NCI-H2107 (cell line): ENCODE results near the gene WDR5.
"Not testable (repeated sequence)": the region's sequence is repeated elsewhere in the genome, so short reads cannot be mapped to it uniquely, and the experiment has no call there.

ENCODE experiments used
- DNase-seq: peaks from one replicate; lab custom pipeline; 2025; lab: John Stamatoyannopoulos, UW

WDR5 gene

DNA sequence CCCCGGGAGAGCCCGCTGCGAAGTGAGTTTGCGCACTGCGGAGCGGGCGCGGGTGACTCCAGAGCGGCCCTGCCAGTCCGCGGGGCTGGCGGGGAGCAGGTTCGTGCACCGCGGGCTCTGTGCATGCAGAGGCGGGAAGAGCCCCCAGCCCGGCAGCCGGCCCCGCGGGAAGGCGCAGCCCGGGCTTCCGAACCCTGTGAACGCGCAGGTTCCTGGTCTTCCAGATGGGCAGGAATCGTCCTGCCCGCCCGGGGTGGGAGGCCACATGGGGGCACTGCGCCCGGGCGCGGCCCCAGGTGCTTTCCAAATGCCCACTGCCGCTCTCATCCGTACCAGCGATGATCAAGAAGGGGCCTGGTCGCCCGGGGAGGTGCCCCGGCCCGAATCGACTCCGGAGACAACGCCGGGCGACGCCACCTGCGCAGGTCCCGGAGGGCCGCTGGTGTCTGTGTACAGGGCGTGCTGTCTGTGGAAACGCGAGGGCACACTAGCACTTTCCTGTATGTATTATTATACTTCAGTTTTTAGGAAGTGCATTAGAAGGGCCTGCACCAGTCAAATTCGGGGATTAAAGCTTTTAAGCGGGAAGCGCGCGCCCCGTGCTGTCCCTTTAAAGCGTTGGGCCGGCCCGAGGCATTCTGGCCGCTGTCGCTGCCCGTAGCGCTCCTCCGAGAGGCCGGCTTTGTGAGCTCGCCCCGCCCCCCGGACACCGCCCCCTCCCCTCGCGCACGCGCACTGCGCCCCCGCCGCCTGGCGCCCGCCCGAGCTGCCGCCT is at the start of gene WDR5:
TSS of gene WDR5 (plus strand) at position 740 of the 775 bp plus-strand sequence. CDS start 3,796 bp downstream, outside the sequence.
- DNase-seq, result peak; percentile 81

DNA sequence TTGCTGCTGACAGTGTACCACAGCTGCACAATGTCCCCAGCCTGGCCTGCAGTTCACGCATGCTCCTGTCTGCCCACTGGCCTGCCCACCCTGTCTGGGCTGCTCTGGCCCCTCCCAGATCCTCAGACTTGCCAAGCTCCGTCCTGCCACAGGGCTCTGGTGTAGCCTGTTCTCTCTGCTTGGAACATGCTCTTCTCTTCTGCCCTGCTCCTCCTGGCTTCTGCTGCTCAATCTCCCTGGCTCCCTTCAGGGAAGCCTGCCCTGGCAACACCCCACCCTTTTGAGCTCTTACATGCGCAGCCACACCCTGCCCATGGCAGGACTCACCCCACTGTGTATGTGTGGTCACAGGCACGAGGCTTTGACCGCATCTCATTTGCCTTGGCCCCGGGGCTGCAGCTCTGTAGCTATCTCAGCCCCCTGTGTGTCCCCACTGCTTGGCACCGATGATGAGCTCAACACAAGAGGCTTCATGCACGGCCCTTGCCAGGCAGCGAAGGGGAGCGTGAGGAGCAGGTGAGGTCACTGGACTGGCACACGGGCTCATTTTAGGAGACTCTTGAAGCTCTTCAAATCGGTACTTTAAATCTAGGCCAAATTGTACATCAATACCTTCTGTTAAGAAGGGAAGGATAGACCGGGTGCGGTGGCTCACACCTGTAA is 47.7 kb upstream of the WDR5 start:
- DNase-seq, result no peak

- no peak for DNase-seq
Observed at GRCh38 chr9:134089972-134090371, 45.9 kb upstream of the WDR5 start.

DNA sequence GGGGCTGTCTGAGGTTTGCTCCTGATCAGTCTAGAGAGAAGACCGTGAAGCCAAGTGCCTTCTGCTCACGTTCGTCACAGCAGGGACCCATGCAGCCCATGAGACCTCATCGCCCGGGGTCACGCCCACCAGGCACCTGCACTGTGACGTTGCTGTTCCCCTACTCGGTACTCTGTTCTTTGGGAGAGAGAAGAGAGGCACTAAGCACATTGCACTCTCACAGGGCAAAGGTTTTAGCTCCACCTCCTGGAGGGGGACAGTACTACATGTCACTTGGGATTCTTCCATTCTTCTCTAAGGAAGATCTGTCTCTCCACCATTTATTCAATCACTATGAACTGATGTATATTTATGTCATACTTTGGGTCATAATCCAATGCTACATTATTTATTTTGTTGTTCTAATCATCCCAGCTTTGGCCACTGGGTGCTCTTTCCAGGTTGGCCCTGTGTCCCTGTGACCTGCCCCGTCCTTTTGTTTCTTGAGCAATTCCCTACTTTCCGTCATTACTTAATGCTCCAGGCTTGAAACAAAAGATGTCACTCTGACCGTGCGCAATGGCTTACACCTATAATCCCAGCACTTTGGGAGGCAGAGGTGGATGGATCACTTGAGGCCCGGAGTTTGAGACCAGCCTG is 36.6 kb upstream of the WDR5 start:
- DNase-seq, result peak; percentile 49

DNA sequence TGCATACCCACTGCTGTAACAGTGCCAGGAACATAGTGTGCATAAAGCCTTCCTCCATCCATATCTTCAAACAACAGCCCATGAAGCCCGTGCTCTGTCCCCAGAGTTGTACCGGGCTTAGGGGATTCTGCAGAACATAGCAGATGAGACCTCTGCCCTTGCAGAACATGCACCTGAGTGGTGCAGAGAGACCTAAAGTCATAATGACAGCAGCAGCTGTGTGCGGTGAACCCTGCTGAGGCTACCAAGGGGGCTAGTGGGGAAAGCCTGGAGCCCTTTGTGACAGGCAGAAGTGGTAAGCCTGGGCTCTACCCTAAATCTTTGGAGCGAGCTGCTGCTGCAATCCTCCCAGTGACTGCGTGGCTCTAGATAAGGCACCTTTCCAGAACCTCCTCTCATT is 35.8 kb upstream of the WDR5 start:
- no peak for DNase-seq

DNA sequence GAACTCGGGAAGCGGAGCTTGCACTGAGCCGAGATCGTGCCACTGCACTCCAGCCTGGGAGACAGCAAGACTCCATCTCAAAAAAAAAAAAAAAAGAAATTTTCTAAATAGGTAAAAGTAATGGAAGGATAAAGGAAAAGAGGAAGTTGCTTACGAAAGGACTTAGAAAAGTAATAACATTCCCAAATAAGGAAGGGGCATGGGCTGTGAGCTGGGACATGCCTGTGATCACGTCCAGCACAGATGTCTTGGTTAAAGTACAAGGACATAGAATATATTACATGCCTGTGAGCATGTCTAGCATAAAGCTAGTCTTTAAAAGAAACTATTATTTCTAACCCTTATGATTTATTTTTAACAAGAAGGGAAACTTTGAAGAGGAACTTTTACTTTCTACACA is 34.7 kb upstream of the WDR5 start:
- not testable (repeated sequence) for DNase-seq

- DNase-seq, result no peak
Observed at GRCh38 chr9:134101623-134102149, 34.2 kb upstream of the WDR5 start.

- no peak for DNase-seq
Observed at GRCh38 chr9:134103391-134103998, 32.4 kb upstream of the WDR5 start.

DNA sequence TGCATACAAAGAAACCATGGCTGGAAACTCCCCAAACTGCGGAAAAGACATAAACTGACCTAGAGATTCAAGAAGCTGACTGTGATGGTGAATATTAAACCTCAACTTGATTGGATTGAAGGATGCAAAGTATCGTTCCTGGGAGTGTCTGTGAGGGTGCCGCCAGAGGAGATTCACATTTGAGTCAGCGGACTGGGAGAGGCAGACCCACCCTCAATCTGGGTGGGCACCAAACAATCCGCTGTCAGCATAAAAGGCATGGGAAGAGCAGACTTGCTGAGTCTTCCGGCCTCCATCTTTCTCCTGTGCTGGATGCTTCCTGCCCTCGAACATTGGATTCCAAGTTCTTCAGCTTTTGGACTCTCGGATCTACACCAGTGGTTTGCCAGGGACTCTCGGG is 24.8 kb upstream of the WDR5 start:
- no peak for DNase-seq

DNA sequence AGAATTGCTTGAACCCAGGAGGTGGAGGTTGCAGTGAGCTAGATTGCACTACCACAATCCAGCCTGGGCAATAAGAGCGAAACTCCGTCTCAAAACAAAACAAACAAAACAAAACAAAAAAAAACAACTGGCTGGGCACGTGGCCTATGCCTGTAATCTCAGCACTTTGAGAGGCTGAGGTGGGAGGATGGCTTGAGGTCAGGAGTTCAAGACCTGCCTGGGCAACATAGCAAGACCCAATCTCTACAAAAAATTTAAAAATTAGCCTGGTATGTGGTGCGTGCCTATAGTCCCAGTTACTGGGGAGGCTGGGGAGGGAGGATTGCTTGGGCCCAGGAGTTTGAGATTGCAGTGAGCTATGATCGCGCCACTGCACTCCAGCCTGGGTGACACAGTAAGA is 23.3 kb upstream of the WDR5 start:
- DNase-seq, result no peak

- not testable (repeated sequence) for DNase-seq
Observed at GRCh38 chr9:134118972-134119371, 16.9 kb upstream of the WDR5 start.

DNA sequence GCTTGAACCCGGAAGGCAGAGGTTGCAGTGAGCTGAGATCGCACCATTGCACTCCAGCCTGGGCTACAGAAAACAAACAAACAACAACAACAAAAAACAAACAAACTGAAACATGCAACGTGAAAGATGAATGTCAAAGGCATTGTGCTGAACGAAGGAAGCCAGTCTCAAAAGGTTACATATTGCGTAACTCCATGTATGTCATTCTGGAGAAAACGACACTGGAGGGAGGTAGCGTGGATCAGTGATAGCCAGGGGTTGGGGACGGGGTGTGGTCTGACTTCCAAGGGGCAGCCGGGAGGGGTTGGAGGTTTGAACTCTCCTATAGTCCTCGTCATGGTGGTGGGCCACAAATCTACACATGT is 12.1 kb upstream of the WDR5 start:
- DNase-seq, result no peak

GRCh38 chr9:134125413-134126095 is 10.3 kb upstream of the WDR5 start:
- DNase-seq, result no peak

GRCh38 chr9:134126373-134126772 is 9.5 kb upstream of the WDR5 start:
- DNase-seq, result no peak

GRCh38 chr9:134127065-134127580 is 8.8 kb upstream of the WDR5 start:
- DNase-seq, result no peak

DNA sequence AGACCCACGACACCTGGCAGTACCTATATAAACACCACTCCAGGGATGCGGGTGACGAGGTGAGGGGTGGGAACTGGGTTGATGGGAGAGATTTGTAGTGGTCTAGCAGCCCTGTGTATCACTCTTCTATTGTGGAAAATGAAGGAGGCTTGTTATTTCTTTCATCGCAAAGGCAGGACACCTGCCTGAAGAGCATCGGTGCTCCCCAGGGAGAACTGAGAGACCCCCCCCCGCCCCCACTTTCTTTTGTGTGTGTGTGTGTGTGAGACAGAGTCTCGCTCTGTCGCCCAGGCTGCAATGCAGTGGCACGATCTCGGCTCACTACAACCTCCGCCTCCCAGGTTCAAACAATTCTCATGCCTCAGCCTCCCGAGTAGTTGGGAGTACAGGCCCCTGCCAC is 8.3 kb upstream of the WDR5 start:
- DNase-seq, result no peak

DNA sequence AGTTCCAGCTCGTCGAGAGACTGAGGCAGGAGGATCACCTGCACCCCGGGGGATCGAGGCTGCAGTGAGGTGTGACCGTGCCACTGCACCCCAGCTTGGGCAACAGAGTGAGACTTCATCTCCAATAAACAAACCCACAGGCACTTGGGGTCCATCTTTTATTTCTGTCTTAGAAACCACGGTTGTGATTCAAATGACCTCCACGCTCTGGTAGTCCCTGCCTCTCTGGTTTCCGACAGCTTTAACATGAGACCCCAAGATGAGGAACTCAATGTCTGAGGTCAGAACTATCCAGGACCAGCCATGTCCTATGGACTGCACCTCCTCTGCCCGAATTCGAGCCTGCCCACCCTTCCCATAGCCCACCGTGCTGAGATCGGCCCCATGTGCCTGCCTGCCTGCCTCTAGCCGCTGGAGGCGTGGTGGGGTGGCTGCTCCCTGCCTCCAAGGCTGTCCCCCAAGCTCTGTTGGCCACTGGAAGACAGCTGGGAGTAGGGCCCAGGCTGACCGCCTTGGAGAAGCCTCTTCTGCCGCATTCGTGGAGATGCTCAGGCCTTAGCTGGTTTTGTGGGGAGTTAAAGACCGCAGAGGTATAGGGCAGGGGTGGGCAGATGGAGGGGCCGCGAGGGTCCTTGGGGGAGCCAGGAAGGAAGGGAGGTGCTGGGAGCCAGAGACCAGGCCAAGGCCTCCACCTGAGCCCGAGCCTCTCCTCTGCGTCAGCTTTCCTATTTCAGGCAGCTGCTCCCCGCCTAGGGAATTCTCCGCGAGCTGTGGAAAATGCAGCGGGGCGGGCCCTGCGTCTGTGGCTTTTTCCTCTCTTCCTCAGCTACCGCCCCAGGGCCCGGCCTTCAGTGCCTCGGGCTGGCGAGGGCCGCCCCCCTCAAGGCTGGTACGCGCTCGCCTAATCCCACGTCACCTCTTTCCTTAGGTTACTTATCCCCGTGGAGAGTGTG is 6.9 kb upstream of the WDR5 start:
- DNase-seq, result peak; percentile 24

DNA sequence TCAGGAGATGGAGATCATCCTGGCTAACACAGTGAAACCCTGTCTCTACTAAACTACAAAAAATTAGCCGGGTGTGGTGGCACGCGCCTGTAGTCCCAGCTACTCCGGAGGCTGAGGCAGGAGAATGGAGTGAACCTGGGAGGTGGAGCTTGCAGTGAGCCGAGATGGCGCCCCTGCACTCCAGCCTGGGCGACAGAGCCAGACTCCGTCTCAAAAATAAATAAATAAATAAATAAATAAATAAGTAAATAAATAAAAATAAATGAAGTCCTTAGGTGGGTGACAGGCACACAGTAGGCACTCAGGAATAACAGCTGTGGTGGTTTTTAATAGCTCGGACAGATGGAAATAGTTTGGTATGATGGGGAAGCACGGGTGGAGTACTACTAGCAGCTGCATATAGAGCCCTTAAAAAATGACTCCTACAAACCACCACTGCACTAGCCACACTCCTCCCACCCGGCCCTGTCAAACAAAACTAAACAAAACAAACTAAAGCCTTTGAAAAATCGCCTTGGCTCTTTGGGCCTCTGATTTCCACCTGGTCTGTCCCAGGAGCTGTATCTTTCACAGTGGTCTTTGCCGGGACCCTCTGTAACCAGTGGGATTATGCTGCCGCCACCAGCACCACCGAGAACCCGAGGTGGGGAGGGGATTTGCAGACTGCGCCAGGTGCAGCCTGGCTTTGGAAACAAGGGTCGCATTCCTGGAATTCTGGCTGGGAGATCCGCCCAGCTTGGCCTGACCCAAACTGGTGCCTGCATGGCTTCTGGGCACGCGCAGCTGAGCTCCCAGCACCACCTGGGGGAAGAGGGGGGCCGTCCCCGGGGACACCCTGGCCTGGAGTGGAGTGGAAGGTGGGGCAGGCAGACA is 5.1 kb upstream of the WDR5 start:
- peak; percentile 27 for DNase-seq

- no peak for DNase-seq
Observed at GRCh38 chr9:134131471-134132207, 4.2 kb upstream of the WDR5 start.
